Measurements from ENCODE around the gene KCNK2. TPM values are rescaled to one million over a fixed set of nuclear protein-coding genes. Genes with fewer than 3 reads are reported as not detected.

Gene KCNK2
- total and polyA plus RNA-seq, 8 donors: 0.10 to 0.26 (median 0.15) TPM; not detected in 2

- intact Hi-C loops (cut with DNase I): no loop called here
- DNase-seq (no peak), ATAC-seq (no peak)
- no peak overlapping the region for H3K27ac ChIP-seq
- H3K27me3 ChIP-seq: no peaks in the 10 kb centered on the region
- peaks cover 0 to 6% of the 10 kb centered on the region in 2 donors for H3K9me3 ChIP-seq
- no peak overlapping the region for H3K4me3 ChIP-seq
- H3K36me3 ChIP-seq: no peaks in the 10 kb centered on the region
- no peak for TF ChIP-seq CTCF (IDR thresholded peaks at IDR 0.05)
- H3K4me1 ChIP-seq: no peaks in the 10 kb centered on the region
Observed at GRCh38 chr1:215263636-215264035, 181.1 kb downstream of the KCNK2 start.

- no peak for ATAC-seq
- Histone ChIP-seq H3K27me3 (no peaks in the 10 kb centered on the region), H3K36me3 (no peaks in the 10 kb centered on the region), H3K4me3 (no peak overlapping the region), H3K27ac (no peak overlapping the region), H3K9me3 (peaks cover 0 to 6% of the 10 kb centered on the region in 2 donors), H3K4me1 (no peaks in the 10 kb centered on the region)
- no peak for DNase-seq
- intact Hi-C loops (cut with DNase I): no loop called here
- no peak for TF ChIP-seq CTCF (IDR thresholded peaks at IDR 0.05)
Observed at GRCh38 chr1:215264649-215265048, 182.1 kb downstream of the KCNK2 start.

- Histone ChIP-seq H3K36me3 (no peaks in the 10 kb centered on the region), H3K9me3 (no peaks in the 10 kb centered on the region), H3K27me3 (no peaks in the 10 kb centered on the region), H3K4me1 (no peaks in the 10 kb centered on the region), H3K4me3 (no peak overlapping the region), H3K27ac (no peak overlapping the region)
- no peak for ATAC-seq
- no peak for DNase-seq
- no peak for TF ChIP-seq CTCF (IDR thresholded peaks at IDR 0.05)
- intact Hi-C loops (cut with DNase I): no loop called here
Observed at GRCh38 chr1:215267495-215267894, 185.0 kb downstream of the KCNK2 start.

- Histone ChIP-seq H3K4me1 (no peaks in the 10 kb centered on the region), H3K4me3 (no peak overlapping the region), H3K27me3 (no peaks in the 10 kb centered on the region), H3K27ac (no peak overlapping the region), H3K36me3 (no peaks in the 10 kb centered on the region), H3K9me3 (no peaks in the 10 kb centered on the region)
- intact Hi-C loops (cut with DNase I): no loop called here
- ATAC-seq (no peak), DNase-seq (no peak)
- TF ChIP-seq CTCF (IDR thresholded peaks at IDR 0.05): no peak
Observed at GRCh38 chr1:215269955-215270354, 187.4 kb downstream of the KCNK2 start.

- Histone ChIP-seq H3K9me3 (no peaks in the 10 kb centered on the region), H3K4me1 (no peaks in the 10 kb centered on the region), H3K4me3 (no peak overlapping the region), H3K36me3 (no peaks in the 10 kb centered on the region), H3K27ac (no peak overlapping the region), H3K27me3 (no peaks in the 10 kb centered on the region)
- no peak for DNase-seq
- intact Hi-C loops (cut with DNase I): no loop called here
- TF ChIP-seq CTCF (IDR thresholded peaks at IDR 0.05): no peak
- no peak for ATAC-seq
Observed at GRCh38 chr1:215273838-215274516, 191.4 kb downstream of the KCNK2 start.

Measured in left lung (tissue), 10 donors.